A549 (cell line): ENCODE measurements around the gene TBC1D22A. TPM values are rescaled to one million over a fixed set of nuclear protein-coding genes. Genes with fewer than 3 reads are reported as not detected.

ENCODE experiments used
- ATAC-seq, 2 experiments: fragments of 200-7000 bp in 1 of 2; fragments of >200 bp in 1 of 2; cut with Nextera tagmentation in 1 of 2; cut with Tn5 transposase in 1 of 2; 3 replicates each; pipeline versions ENCODE4 v1.8.0 to v1.9.1; 2018 to 2020; ENCODE audit warnings: mild to moderate bottlenecking in 1 of 2, moderate library complexity in 1 of 2
- CTCF ChIA-PET: fragments of 300-600 bp; sonication (Branson Sonifier 250); formaldehyde crosslinking; extraction: SDS; loops from one replicate; lab custom pipeline; 2021; ENCODE audit warnings: antibody characterized with exemption, inconsistent platforms; lab: Yijun Ruan, JAX
- POLR2A ChIA-PET: fragments of 350-600 bp; formaldehyde crosslinking; extraction: SDS; loops from one replicate; lab custom pipeline; 2021; ENCODE audit warnings: antibody characterized with exemption, inconsistent platforms; lab: Yijun Ruan, JAX
- DNase-seq, 2 experiments: peaks; one replicate each; pipeline versions ENCODE4 v3.0.0 to v3.0.0-alpha.2; 2011 to 2016; ENCODE audit warnings: low read depth in 1 of 2, low spot score in 1 of 2
- FAIRE-seq: peaks from 2 replicates; lab custom pipeline; 2011; peaks lifted over from hg19 to GRCh38; lab: Jason Lieb, UNC
- H3K27ac ChIP-seq, 2 experiments: fragments of >200 bp; sonication (Bioruptor Twin); formaldehyde crosslinking; 3 replicates each; pipeline ENCODE4 v1.5.1; 2016 to 2017
- H3K4me1 ChIP-seq: fragments of >200 bp; sonication (Bioruptor Twin); formaldehyde crosslinking; 3 replicates; pipeline ENCODE4 v1.6.1; 2016
- H3K4me2 ChIP-seq: fragments of >200 bp; sonication (Bioruptor Twin); formaldehyde crosslinking; 3 replicates; pipeline ENCODE4 v1.6.1; 2016
- H3K4me3 ChIP-seq: fragments of >200 bp; sonication (Bioruptor Twin); formaldehyde crosslinking; 3 replicates; pipeline ENCODE4 v1.5.1; 2016
- H3K9me3 ChIP-seq: fragments of >200 bp; sonication (Bioruptor Twin); formaldehyde crosslinking; 3 replicates; pipeline ENCODE4 v1.6.1; 2016
- FOSB ChIP-seq: fragments of 250-450 bp; sonication (Bioruptor Pico); IDR thresholded peaks from 2 replicates; pipeline ENCODE4 v1.5.0; 2020; ENCODE audit warnings: mild to moderate bottlenecking, moderate library complexity
- HDAC2 ChIP-seq: fragments of 200-600 bp; sonication (generic); IDR thresholded peaks from 2 replicates; pipeline ENCODE4 v1.6.1; 2016
- HOXB13 ChIP-seq: fragments of 250-450 bp; sonication (Bioruptor Pico); IDR thresholded peaks from 2 replicates; pipeline ENCODE4 v1.5.0; 2020; ENCODE audit warnings: low read depth, mild to moderate bottlenecking, moderate library complexity
- JUNB ChIP-seq: fragments of >200 bp; sonication (Bioruptor Twin); formaldehyde crosslinking; IDR thresholded peaks from 2 replicates; pipeline ENCODE4 v1.6.1; 2016
- KDM1A ChIP-seq: fragments of 200-600 bp; sonication (generic); IDR thresholded peaks from 2 replicates; pipeline ENCODE4 v1.6.1; 2016; ENCODE audit warnings: low read depth, mild to moderate bottlenecking
- NPAS2 ChIP-seq: fragments of 250-450 bp; sonication (Bioruptor Pico); IDR thresholded peaks from 2 replicates; pipeline ENCODE4 v1.8.0; 2022; ENCODE audit warnings: mild to moderate bottlenecking, moderate library complexity, borderline replicate concordance
- PHF8 ChIP-seq: fragments of 200-600 bp; sonication (generic); IDR thresholded peaks from 2 replicates; pipeline ENCODE4 v1.6.1; 2016; ENCODE audit warnings: low read depth, mild to moderate bottlenecking, antibody characterized with exemption, moderate library complexity, borderline replicate concordance
- POLR2AphosphoS2 ChIP-seq: conservative IDR thresholded peaks from 2 replicates; pipeline ENCODE4 v1.6.1; 2012; ENCODE audit warnings: low read length, improper control_type of control experiment, inconsistent platforms
- RARB ChIP-seq: fragments of 250-450 bp; sonication (Bioruptor Pico); IDR thresholded peaks from 2 replicates; pipeline ENCODE4 v1.8.0; 2021; ENCODE audit warnings: mild to moderate bottlenecking, moderate library complexity
- RNF2 ChIP-seq: fragments of 200-600 bp; sonication (generic); IDR thresholded peaks from 2 replicates; pipeline ENCODE4 v1.6.1; 2016; ENCODE audit warnings: low read depth, mild to moderate bottlenecking, antibody characterized with exemption, moderate library complexity, borderline replicate concordance
- SMC3 ChIP-seq: fragments of >200 bp; sonication (Bioruptor Twin); formaldehyde crosslinking; IDR thresholded peaks from 3 replicates; pipeline ENCODE4 v1.6.1; 2018; ENCODE audit warnings: inconsistent platforms
- SREBF2 ChIP-seq: fragments of 450-650 bp; IDR thresholded peaks from 2 replicates; pipeline ENCODE4 v1.6.1; 2014; ENCODE audit warnings: mild to moderate bottlenecking, moderate library complexity
- ZC3H11A ChIP-seq: fragments of 450-650 bp; IDR thresholded peaks from 2 replicates; pipeline ENCODE4 v1.6.1; 2014; ENCODE audit warnings: antibody characterized with exemption, mild to moderate bottlenecking
- ZFP36 ChIP-seq: fragments of 450-650 bp; IDR thresholded peaks from 2 replicates; pipeline ENCODE4 v1.6.1; 2014; ENCODE audit warnings: borderline replicate concordance; ENCODE audit not compliant: partially characterized antibody
- ZNF302 ChIP-seq: fragments of 250-450 bp; sonication (Bioruptor Pico); IDR thresholded peaks from 2 replicates; pipeline ENCODE4 v1.9.0; 2021; ENCODE audit warnings: inconsistent platforms, mild to moderate bottlenecking, moderate library complexity
- ZSCAN20 ChIP-seq: fragments of 250-450 bp; sonication (Bioruptor Pico); IDR thresholded peaks from 2 replicates; pipeline ENCODE4 v1.8.0; 2022; ENCODE audit warnings: mild to moderate bottlenecking, moderate library complexity
- WGBS: methylation state at CpG from one replicate; pipeline ENCODE4 v1.1.6; 2017; ENCODE audit errors: missing lambda C conversion rate; 5-methylcytosine and 5-hydroxymethylcytosine counted together
- polyA plus RNA-seq, 4 experiments: library from polyadenylated mRNA; depleted of rRNA in 3 of 4; stranded (reverse); fragments of >200 nt; fragmentation: RNase III in 1 of 4; extraction: RNeasy Plus Mini Kit Qiagen cat#74134 plus additional on column Dnase treatment in 1 of 4; gene quantifications; 2 replicates in 3 of 4; 3 replicates in 1 of 4; pipeline ENCODE4 v1.2.3, GENCODE V29; 2011 to 2017
- TF ChIP-seq, protein P1 (sequence below): fragments of >200 bp; sonication (Bioruptor Twin); formaldehyde crosslinking; IDR thresholded peaks from 3 replicates; pipeline ENCODE4 v1.6.1; 2016
- TF ChIP-seq, protein P2 (sequence below): fragments of 200-600 bp; sonication (generic); IDR thresholded peaks from 2 replicates; pipeline ENCODE4 v1.6.1; 2016; ENCODE audit warnings: antibody characterized with exemption, mild to moderate bottlenecking, moderate library complexity
- TF ChIP-seq, protein P3 (sequence below): IDR thresholded peaks from 2 replicates; pipeline ENCODE4 v1.6.1; 2012
- TF ChIP-seq, protein P4 (sequence below): fragments of 250-450 bp; sonication (Bioruptor Pico); IDR thresholded peaks from 2 replicates; pipeline ENCODE4 v1.5.0; 2020; ENCODE audit warnings: low read depth, mild to moderate bottlenecking, moderate library complexity

Gene TBC1D22A
- polyA plus RNA-seq, 2 of the 4 experiments (the other 2 are of a cell fraction), result 8.9 to 10.8 TPM

DNA sequence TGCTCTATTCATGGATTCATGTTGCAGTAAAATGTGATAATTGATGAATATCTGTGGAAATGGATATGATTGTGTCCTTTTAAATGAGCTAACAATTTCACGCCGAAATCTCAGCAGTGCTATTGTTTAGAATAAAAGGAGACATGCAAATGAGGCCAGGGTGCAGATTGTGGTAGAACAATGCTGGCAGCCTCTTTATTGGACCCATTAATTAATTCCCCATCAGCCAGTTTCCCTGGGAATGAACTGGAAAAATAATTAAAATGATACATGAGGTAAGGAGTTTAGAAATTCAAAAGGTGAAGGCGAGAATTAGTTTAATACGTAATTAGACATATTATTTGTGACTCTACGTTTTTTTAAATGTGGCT lies 306.2 kb downstream of the TBC1D22A start:
- no peak for FAIRE-seq
- no peak overlapping the region for H3K27ac ChIP-seq
- DNase-seq, result no peak
- no peaks in the 10 kb centered on the region for H3K4me1 ChIP-seq
- WGBS, result 89% methylated on average over 5 of the region's 5 CpGs
- no peak for ATAC-seq
- no peaks in the 10 kb centered on the region for H3K9me3 ChIP-seq
- no peak overlapping the region for H3K4me2 ChIP-seq
- ChIA-PET POLR2A (no interaction called here), CTCF (interaction anchor here (1.3 kb wide), 1 partner anchor 14 kb away, joined by 3 read pairs; no protein-coding TSS in a partner anchor)
- no peak for TF ChIP-seq ZNF302 (CRISPR knock-in tag)
- no peak for TF ChIP-seq ZFP36
- no peak for TF ChIP-seq NPAS2 (CRISPR knock-in tag)
- no peak for TF ChIP-seq SMC3
- TF ChIP-seq HDAC2, result no peak
- no peak for TF ChIP-seq KDM1A
- TF ChIP-seq RNF2, result no peak
- TF ChIP-seq, protein P1, sequence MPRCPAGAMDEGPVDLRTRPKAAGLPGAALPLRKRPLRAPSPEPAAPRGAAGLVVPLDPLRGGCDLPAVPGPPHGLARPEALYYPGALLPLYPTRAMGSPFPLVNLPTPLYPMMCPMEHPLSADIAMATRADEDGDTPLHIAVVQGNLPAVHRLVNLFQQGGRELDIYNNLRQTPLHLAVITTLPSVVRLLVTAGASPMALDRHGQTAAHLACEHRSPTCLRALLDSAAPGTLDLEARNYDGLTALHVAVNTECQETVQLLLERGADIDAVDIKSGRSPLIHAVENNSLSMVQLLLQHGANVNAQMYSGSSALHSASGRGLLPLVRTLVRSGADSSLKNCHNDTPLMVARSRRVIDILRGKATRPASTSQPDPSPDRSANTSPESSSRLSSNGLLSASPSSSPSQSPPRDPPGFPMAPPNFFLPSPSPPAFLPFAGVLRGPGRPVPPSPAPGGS, result no peak
- no peak for TF ChIP-seq ZC3H11A
- TF ChIP-seq ZSCAN20, result no peak
- no peak for TF ChIP-seq HOXB13 (CRISPR knock-in tag)
- H3K4me3 ChIP-seq, result no peak overlapping the region

DNA sequence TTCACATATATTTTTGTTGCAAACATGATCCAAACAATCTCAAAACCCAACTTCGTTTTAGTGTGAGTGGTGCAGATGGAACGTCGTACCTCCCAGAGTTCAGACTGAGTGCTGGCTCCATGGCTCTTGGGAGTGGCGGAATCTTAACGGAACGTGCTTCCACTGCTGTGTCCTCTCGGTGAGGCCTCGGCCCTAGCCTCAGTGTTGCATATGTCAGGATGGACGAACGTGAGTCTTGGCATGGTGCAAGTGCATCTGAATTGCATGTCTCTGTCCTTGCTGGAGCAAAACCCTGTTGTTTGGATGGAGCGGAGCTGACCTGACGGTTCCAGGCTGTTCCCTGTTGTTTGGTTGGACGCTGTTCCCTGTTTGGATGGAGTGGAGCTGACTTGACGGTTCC lies 306.8 kb downstream of the TBC1D22A start:
- no peak for TF ChIP-seq SMC3
- TF ChIP-seq FOSB (CRISPR knock-in tag), result no peak
- TF ChIP-seq JUNB, result no peak
- TF ChIP-seq HOXB13 (CRISPR knock-in tag), result no peak
- TF ChIP-seq, protein P1, result no peak
- TF ChIP-seq RNF2, result no peak
- TF ChIP-seq, protein P2, sequence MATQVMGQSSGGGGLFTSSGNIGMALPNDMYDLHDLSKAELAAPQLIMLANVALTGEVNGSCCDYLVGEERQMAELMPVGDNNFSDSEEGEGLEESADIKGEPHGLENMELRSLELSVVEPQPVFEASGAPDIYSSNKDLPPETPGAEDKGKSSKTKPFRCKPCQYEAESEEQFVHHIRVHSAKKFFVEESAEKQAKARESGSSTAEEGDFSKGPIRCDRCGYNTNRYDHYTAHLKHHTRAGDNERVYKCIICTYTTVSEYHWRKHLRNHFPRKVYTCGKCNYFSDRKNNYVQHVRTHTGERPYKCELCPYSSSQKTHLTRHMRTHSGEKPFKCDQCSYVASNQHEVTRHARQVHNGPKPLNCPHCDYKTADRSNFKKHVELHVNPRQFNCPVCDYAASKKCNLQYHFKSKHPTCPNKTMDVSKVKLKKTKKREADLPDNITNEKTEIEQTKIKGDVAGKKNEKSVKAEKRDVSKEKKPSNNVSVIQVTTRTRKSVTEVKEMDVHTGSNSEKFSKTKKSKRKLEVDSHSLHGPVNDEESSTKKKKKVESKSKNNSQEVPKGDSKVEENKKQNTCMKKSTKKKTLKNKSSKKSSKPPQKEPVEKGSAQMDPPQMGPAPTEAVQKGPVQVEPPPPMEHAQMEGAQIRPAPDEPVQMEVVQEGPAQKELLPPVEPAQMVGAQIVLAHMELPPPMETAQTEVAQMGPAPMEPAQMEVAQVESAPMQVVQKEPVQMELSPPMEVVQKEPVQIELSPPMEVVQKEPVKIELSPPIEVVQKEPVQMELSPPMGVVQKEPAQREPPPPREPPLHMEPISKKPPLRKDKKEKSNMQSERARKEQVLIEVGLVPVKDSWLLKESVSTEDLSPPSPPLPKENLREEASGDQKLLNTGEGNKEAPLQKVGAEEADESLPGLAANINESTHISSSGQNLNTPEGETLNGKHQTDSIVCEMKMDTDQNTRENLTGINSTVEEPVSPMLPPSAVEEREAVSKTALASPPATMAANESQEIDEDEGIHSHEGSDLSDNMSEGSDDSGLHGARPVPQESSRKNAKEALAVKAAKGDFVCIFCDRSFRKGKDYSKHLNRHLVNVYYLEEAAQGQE, result no peak
- no peak for TF ChIP-seq RARB (CRISPR knock-in tag)
- no peak for TF ChIP-seq SREBF2
- TF ChIP-seq, all 56 proteins: peak for 0
- DNase-seq, result no peak
- no peak overlapping the region for H3K27ac ChIP-seq
- H3K9me3 ChIP-seq, result no peaks in the 10 kb centered on the region
- ChIA-PET CTCF (no interaction called here), POLR2A (no interaction called here)
- no peak overlapping the region for H3K4me3 ChIP-seq
- H3K4me1 ChIP-seq, result no peaks in the 10 kb centered on the region
- FAIRE-seq, result no peak
- no peak for ATAC-seq
- 90% methylated on average over 14 of the region's 14 CpGs for WGBS
- no peak overlapping the region for H3K4me2 ChIP-seq

DNA sequence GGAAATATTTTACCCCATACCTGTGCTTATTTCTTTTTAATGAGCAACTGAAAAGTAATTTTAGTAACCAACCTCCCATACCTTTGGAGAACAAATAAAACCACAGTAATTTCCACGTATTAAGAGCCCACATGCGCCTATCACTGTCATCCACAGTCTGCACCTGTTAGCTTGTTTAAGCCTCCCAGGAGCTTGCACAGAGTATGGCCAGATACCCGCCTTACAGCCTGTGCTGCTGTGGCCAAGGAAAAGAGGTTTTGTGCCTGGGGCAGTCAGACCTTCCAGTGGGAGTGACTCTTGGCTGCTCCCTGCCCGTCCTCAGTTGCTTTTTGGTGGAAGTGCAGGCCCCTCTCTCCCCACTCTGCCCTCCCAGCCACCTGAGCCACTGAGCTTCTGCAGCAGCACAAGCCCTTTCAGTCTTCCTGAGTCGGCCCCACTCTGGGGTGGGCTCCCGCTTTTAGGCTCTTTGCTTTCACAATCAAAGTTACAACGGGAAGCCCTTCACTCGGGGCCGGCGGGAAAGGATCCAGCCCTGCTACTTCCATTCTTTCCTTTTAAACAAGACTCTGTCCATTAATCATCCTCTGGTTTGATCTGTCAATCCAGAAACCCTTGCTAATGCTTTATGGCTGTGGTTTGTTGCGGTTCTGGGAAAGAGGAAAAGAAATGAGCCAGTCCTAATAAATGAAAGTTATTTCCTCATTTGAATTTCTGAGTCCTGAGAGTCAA lies 308.8 kb downstream of the TBC1D22A start:
- Histone ChIP-seq H3K4me3 (no peak overlapping the region), H3K4me1 (no peaks in the 10 kb centered on the region), H3K27ac (no peak overlapping the region), H3K9me3 (peaks cover 8% of the 10 kb centered on the region; the same call in 2 of the 3 replicates), H3K4me2 (no peak overlapping the region)
- FAIRE-seq, result no peak
- POLR2A ChIA-PET, result no interaction called here
- 90% methylated on average over 11 of the region's 11 CpGs for WGBS
- CTCF ChIA-PET, result no interaction called here
- no peak for DNase-seq
- ATAC-seq, result no peak
- TF ChIP-seq PHF8 (no peak), ZC3H11A (no peak), POLR2AphosphoS2 (no peak)
- TF ChIP-seq, protein P3, sequence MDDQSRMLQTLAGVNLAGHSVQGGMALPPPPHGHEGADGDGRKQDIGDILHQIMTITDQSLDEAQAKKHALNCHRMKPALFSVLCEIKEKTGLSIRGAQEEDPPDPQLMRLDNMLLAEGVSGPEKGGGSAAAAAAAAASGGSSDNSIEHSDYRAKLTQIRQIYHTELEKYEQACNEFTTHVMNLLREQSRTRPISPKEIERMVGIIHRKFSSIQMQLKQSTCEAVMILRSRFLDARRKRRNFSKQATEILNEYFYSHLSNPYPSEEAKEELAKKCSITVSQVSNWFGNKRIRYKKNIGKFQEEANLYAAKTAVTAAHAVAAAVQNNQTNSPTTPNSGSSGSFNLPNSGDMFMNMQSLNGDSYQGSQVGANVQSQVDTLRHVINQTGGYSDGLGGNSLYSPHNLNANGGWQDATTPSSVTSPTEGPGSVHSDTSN, result no peak
- TF ChIP-seq, protein P4, sequence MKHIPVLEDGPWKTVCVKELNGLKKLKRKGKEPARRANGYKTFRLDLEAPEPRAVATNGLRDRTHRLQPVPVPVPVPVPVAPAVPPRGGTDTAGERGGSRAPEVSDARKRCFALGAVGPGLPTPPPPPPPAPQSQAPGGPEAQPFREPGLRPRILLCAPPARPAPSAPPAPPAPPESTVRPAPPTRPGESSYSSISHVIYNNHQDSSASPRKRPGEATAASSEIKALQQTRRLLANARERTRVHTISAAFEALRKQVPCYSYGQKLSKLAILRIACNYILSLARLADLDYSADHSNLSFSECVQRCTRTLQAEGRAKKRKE (CRISPR knock-in tag), result no peak
- TF ChIP-seq, protein P1, result no peak
